Renal pelvis (tissue), 4 donors: ENCODE results near the gene KIF13A. TPM values are rescaled to one million over a fixed set of nuclear protein-coding genes. Genes with fewer than 3 reads are reported as not detected.
"Not testable (repeated sequence)": the region's sequence is repeated elsewhere in the genome, so short reads cannot be mapped to it uniquely, and the experiment has no call there.

ENCODE experiments used
- DNase-seq: peaks from one replicate; pipeline ENCODE4 v3.0.0-alpha.2; 2013
- polyA plus RNA-seq, 3 donors: library from polyadenylated mRNA; unstranded; fragments of 120-200 nt; gene quantifications; one replicate each; pipeline ENCODE4 v1.2.1, GENCODE V29; 2013; ENCODE audit not compliant: insufficient read length in 3 of 3

Gene KIF13A
- polyA plus RNA-seq, 3 donors: 33.1 to 40.3 (median 37.9) TPM

DNA sequence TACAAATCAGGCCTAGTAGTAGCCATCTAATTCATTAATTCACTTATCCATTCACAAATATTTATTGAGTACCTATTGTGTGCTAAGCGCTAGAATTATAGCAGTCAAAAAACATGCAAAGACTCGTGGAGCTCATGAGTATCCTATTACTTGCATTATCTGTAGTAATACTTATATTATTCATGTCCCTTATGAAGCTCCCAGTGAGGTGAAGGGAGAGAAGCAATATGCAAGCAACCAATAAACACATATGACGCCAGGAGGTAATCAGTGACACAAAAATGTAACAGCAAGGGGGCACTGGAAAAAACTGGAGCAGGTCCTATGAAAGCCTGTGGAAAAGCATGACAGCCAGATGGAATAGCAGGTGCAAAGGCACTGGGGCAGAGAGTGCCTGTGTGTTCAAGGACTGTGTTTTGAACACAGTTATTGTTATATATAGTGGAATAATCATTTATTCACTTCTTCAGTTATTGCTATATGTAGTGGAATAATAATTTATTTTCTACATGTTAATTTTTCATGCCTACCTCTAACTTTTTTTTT, 109.5 kb downstream of the KIF13A start:
- no peak for DNase-seq

DNA sequence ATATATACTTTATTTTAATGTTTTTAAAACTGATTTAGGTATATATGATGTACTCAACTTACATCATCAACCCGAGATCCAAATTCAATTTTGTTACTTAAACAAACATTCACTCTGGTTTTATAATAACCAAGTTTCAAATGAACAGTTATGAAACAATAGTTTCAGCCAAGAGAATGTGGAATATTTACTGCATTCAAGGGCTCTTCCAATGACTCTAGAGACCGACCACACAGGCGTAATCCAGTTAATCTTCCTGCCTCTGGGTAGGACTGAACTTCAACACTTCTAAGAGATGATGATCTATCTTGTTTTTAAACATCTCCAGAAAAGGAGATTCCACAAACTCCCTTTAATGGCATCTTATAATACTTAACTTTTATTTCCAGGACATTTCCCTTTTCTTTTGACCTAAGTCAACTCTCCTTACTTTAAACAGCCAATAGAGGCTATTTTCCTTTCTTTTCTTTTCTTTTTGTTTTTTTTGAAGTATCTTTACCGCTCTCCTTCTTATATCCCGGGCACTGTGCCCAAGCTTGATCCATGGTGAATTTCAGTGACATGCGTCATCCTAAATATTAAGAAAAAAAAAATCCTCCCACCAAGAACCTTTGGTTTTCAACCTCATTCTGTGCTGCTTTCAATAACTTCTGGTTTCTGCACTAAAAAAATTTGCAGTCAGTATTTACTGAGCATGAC, 110.1 kb downstream of the KIF13A start:
- no peak for DNase-seq

DNA sequence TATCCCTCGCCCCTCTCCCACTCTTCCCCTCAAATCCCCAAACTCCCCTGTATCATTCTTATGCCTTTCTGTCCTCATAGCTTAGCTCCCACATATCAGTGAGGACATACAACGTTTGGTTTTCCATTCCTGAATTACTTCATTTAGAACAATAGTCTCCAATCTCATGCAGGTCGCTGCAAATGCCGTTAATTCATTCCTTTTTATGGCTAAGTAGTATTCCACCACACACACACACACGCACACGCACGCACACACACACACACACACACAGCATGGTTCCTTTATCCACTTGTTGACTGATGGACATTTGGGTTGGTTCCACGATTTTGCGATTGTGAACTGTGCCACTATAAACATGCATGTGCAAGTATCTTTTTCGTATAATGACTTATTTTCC, 112.7 kb downstream of the KIF13A start:
- DNase-seq: no peak

DNA sequence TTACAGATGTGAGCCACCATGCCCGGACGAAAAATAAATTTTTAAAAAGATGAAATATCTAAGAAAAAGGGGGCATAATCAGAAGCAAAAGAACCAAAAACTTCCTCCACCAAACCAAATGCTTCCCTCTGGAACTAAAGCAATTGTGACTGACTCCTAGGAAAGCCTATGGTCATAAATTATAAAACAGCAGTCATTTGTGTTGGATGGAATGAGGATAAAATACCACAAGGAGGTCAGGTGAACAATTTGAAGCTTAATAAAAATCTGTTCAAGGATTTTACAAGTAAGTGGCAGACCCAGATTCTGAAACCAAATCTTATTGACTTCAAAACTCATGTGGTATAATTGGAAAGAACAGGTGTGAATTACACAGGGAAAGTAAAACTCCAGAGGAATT, 114.5 kb downstream of the KIF13A start:
- no peak for DNase-seq

DNA sequence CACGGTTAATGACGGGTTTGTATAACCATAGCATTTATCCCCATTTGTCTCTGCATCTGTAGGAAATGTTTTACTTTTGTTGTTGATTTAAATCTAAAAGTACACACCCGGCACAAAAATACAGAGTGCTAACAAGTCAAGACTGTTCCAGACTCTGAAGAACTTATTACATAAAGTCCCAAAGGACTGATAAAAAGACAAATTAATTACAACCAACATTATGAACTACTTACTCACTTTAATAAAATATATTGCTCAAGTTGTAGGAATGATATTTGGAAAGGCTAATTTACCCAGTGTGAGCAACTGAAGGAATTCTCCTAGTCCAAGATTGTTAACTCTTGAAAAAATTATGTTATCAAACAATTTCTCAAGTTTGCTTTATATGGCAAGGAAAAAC, 115.6 kb downstream of the KIF13A start:
- DNase-seq: no peak

DNA sequence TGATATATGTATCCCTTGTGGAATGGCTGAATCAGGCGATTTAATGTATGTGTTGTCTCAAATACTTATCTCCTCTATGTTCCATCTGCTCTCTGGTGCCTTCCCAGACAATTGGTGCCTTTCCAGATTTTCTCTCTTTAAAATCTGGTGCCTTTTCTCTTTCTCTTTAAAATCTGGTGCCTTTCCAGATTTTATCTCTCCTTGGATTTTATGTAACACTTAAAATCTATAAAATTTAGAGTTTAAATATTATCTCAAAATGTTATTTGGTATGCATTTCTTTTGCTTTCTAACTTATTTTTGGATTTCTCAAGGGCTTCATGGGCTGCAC, 116.3 kb downstream of the KIF13A start:
- no peak for DNase-seq

DNA sequence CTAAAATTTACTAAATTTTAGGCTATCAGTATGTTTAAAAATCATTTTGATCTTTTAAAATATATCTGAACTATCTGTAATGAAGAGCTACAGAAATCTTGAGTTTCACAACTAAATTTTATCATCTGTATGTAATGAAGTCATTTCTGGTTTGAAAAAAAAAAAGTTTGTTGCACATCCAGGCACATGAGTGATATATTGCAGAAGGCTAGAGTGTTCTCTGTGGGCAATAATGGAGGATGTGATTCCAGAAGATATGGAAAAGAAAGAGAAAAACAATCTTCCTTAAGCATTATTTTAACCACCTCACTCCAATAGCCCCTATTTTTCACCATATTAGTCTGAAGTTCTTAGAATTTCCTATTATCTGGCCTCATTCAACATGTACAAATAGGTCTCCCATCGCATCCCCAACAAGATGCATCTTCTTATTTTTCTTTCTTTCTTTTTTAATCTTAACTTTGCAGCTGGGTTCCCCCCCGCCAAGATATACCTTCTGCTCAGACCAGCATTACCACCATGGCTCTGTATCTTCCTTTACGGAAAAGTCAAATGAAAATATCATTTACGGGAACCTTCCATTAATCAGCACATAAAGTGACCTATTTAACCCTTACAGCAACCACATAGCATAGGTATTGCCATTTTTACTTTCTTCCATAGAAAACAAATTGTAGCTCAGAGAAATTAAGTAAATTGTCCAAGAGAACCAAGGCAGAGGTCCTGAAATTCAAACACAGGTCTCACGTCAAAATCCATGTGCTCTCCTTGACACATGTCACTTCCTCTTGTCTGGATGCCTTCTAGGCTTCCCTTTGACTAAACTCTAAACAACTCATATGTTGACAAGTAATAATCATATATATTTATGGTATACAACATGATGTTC, 116.9 kb downstream of the KIF13A start:
- DNase-seq: no peak

DNA sequence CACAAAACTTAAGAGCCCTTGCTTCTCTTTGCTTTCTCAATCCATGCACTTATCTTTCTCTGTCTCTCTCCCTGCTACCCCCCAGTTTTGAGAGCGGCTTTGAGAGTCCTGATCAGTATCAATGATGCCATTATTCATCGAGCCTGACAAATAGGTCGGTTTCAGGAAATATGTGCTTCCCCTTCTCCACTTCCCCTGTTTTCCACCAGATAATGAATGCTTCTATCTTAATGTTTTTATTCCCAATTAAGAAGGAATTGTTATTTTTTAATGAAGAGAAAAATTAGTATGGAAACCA, 117.7 kb downstream of the KIF13A start:
- no peak for DNase-seq

DNA sequence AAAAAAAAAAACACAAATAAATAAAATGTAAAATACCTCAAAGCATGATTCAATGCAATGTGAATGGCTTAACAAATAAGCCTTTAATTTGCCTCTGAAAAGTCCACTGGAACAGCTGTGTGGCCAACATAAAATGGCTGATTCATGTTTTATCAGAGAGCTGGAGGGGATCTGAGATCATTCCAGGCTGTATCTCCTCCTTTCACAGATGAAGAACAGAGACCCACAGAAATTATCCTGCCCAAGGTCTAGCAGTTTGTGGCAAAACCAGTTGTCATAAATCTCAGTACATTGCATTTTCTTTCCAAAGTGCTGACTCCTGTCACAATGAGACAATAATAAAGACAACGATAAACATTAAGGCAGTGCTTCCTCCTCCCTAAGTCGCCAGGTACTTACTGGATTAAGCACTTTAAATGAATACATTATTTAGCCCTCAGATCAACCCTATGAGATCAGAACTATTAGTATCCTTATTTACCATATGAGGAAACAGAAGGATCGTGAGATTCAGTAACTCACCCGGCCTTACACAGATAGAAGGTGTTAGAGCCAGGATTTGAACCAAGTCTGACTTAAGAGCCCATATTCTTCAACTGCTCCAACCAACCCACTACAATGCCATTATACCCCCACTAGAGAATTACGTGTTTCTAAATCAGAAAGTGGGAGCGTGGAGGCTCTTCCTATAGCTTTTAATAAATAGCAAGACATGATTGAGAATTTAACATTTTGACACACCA, 118.3 kb downstream of the KIF13A start:
- no peak for DNase-seq

DNA sequence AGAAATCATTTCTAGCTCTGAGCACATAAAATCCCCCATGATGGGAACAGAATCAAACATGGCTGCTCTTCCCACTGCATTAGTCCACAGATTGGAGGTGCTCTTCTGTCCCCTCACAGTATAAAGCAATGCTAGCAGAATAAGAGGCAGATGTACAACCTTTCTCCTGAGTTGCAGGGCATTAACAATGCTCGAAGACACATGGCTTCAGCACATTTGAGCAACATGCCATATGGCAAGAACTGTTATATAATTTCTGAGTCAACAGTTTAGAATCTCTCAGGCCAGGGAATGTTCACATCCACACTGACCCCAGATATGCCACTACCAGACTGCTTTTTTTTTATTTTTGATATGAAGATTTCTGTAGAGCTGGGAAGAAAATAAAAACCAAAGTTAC, 119.6 kb downstream of the KIF13A start:
- no peak for DNase-seq

DNA sequence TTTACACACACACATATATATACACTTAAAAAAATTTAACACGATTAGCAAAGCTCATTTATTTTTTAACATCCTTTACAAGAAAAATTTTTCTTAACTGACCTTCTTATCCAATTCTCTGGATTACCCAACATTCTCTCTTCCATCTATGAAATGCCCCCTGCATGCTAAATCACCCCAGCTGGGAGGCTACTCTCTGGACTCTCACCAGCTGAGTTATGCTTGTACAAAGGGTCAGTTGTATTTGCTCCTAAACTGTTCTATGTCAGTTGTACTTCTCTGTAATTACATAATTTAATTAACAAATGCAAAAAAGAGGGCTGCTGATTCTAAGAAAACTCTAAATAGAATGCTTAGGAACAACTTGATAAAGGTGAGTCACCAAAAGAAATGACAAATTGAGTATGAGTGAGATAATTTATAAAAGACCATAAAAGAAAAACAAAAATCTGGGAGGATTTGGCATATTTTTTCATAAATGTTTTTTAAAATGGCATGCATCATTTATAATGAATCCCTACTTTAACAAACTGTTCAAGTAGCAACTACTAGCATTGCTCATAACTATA, 120.5 kb downstream of the KIF13A start:
- no peak for DNase-seq

DNA sequence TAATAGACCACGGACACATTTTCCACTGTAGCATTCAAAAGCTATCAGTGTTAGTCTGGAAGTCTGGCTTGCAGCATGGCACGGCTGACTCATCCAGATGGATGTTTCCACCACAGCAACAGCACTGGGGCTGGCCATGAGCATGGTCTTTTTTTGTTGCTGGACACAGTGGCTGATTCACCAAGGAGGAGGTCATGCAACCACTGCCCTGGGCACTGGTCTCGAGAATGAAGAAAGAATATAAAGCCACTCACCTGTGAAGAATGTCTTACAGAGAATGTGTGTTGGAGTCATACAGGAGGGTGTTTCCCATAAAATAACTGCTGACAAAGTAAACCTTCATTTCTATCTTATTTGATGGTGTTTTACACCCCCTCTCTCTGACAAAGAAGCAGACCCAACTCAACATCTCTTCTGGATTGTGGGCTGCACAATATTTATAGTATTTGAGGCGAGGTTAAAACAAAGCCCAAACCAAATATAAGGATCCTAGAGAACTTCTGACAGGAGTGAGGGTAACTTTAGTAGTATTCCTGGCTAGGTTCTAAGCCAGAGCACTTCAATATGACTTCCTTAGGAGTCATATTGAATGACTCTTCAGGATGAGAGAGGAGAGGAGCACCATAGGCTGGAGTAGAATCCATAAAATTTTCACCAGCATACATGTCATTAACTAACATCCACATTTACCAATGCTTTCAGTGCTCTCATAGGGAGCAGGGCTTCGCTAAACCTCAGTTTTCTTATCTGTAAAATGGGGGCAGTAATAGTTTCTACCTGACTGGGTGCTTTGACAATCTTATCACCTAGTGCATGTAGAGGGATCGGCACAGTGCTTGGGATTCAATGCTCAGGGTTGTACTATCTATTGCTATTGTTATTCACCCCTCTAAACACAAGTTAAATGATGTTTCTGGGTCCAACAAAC, 121.4 kb downstream of the KIF13A start:
- DNase-seq: no peak

DNA sequence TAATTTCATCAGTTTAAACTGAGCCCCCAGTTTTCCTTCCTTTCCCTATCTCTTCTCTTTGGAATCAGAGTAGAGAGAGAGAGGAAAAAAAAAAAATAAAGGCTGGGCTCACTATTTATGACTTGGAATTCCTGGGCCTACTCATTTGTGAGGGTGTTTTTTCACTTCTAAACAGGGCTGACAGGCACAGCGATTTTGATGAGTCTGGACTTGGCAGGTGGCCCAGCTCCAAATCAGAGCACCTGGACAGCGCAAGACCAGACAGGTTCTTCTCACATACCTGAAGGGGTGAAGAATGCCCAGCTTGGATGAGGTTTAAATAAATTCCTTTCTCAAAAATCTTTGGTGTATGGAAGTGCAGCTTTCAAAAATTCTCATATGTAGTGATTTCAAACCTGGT, 122.2 kb downstream of the KIF13A start:
- no peak for DNase-seq

DNA sequence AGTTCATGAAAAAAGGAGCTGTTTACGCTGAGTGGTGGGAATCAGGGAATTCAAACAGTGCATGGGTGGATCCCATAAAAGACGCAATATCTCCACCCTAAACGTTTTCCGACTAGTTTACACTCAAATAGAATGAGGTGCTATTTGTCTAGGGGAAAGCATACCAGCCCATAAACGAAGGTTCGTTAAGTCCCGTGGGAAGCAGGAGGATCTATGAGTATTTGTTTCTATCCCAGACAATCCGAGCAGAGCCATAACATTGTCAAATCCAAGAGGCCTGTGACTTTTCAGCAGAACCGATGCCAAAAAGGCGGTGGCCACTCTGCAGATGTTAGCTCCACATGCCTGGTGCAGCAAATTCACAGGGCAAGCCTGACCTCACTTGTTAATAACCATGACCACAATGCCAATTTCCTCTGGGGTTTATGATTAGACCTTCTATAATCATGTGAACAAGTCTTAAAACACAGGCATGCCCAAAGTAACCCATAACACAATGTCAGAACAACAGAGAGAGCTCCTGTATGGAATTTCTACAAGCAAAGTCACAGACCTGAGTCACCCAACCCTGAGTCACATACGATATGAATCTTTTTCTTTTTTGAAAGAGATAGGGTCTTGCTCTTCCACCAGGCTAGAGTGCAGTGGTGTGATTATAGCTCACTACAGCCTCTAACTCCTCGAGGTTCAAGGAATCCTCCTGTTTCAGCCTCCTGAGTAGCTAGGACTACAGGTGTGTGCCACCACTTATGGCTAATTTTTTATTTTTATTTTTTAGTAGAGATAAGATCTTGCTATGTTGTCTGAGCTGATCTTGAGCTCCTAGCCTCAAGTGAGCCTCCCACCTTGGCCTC, 123.3 kb downstream of the KIF13A start:
- no peak for DNase-seq

DNA sequence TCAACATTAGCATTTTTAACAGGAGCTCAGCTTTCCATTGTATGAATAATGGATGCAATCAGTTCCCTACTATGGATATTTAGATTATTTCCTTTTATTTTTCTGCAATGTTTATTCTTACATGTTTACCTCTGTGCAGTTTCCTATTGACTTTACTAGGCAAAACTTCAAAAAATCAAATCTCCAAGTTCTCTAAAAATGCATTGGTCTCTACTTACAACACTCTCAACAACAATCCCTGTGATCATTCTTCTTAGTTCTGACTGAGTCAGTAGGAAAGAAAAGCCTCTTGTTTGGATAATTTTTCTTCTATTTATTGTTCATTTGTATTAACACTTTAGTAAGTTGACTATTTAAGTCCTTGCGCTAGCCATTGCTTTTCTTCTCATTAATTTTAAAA, 126.1 kb downstream of the KIF13A start:
- DNase-seq: no peak

DNA sequence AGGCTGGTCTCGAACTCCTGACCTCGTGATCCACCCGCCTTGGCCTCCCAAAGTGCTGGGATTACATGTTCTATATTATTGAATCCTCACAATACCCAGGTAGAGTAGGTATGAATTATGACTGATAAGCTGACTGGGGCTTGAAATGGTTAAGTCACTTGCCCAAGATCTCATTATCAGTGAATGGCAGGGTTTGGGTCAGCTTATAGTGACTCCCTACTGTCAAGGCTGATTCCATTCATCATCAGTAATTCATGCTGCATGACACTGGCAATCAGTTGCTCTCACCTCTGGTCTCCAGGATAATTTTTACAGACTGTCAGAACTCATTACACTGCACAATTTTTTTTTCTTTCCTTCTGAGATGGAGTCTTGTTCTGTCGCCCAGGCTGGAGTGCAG, 127.6 kb downstream of the KIF13A start:
- DNase-seq: no peak

DNA sequence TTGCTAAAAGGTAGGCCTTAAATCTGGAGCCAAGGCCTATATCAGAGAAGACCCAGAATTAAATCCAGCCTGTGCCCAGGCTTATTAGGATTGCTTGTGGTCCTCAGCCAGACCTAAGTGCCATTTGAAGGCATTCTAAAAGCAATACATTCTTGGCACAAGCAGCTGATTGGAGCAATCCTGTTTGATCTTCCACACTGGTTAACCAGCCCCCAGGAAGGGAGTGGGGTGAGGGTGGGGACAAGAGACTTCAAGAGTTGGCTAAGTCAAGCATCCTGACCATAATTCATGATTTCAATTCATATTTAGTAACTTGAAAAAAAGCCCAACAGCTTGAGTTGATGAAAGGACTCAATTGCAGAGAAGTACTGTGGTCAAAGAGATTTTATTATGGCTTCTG, 128.9 kb downstream of the KIF13A start:
- DNase-seq: no peak

DNA sequence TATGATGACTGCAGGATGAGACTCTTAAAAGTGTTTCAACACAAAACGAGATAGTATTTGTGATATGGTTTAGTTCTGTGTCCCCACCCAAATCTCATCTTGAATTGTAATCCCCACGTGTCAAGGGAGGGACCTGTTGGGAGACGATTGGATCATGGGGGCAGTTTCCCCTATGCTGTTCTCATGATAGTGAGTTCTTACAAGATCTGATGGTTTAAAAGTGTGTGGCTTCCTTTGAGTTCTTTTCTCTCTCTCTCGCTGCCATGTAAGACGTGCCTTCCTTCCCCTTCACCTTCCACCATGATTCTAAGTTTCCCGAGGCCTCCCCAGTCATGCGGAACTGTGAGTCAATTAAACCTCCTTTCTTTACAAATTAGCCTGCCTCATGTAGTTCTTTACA, 130.2 kb downstream of the KIF13A start:
- DNase-seq: not testable (repeated sequence)

DNA sequence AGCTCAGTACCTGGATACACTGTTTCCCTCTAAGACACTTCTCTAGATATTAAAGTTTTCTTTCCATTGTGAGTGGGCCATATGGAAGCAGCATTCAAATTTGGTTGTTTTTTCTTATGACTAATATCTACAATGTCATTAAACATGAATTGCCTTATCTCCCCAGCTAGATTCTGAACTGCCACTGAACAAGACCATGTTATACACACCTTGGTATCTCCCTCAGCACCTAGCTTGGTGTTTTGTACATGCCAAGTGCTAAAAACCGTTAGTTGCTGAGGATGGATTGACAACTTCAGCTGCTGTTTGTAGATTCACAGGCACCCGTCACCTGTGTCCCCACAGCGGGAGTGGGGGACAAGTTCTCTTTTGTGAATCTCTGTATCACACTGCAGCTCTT, 131.1 kb downstream of the KIF13A start:
- DNase-seq: no peak

DNA sequence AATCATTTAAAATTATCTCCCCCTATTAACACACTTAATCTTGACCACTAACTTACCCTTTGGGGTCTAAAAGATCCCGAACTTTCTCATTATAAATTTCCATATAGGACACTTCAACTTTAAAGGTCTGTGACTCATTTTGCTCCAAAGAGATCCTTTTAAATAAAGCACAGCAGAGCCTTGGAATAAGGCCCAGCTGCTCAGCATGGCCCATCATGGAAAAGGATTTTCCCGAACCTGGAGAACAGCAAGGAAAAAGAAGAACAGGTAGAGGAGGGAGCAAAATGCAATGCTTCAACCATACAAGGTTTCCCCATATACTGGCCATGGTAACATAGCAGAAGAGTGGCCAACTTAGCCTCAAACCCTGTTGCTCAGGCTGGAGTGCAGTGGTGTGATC, 132.1 kb downstream of the KIF13A start:
- DNase-seq: no peak
